Endothelial cell of umbilical vein (primary cell): ENCODE measurements around the gene BTBD8.

Experiments used
- CTCF ChIP-seq, 2 donors: IDR thresholded peaks; 1 replicate in 1 of 2; 2 replicates in 1 of 2; pipeline ENCODE4 v1.5.1; 2011; ENCODE audit warnings: low read length in 2 of 2, mild to moderate bottlenecking in 2 of 2, moderate library complexity in 2 of 2, control low read depth in 1 of 2, inconsistent platforms in 1 of 2, low read depth in 1 of 2; ENCODE audit not compliant: insufficient read depth in 1 of 2; ENCODE audit errors: extremely low read depth in 1 of 2
- EZH2 ChIP-seq: IDR thresholded peaks from 2 replicates; pipeline ENCODE4 v1.6.1; 2012; ENCODE audit warnings: borderline replicate concordance, low read depth, mild to moderate bottlenecking, moderate library complexity, low read length, inconsistent platforms; ENCODE audit not compliant: severe bottlenecking
- MAX ChIP-seq: IDR thresholded peaks from 2 replicates; pipeline ENCODE4 v1.6.1; 2011; ENCODE audit not compliant: insufficient read depth, insufficient read length
- POLR2A ChIP-seq: IDR thresholded peaks from 2 replicates; pipeline ENCODE4 v1.6.1; 2012; ENCODE audit warnings: low read depth, mild to moderate bottlenecking, control low read depth, low read length
- POLR2AphosphoS5 ChIP-seq: IDR thresholded peaks from 2 replicates; pipeline ENCODE4 v1.6.1; 2012; ENCODE audit warnings: low read depth, mild to moderate bottlenecking, control low read depth, low read length, moderate library complexity; ENCODE audit not compliant: insufficient read depth

- TF ChIP-seq POLR2AphosphoS5 (no peak), CTCF (IDR thresholded peaks at IDR 0.05; ENCODE audit: extremely low read depth in 1 of 2, insufficient read depth in 1 of 2, low read depth in 1 of 2, low read length in 2 of 2) (no peak), POLR2A (no peak), MAX (no peak), EZH2 (no peak)
Observed at GRCh38 chr1:92186081-92186480, 105.9 kb downstream of the BTBD8 start.
